ENCODE measurements around the gene TPRG1. TPM values are rescaled to one million over a fixed set of nuclear protein-coding genes. Genes with fewer than 3 reads are reported as not detected.

TPRG1 gene
- total and polyA plus RNA-seq, 2 of the 8 experiments (the other 6 are each of a cell fraction or from before 2014, with no cell fraction given), result 0.37 to 0.47 TPM

- Histone ChIP-seq H3K23ac (ENCODE audit: insufficient read length) (no peak overlapping the region), H3K4me1 (replicated peaks in 1 of 4; ENCODE audit: control insufficient read depth in 3 of 4, insufficient read depth in 4 of 4, low read length in 3 of 4) (peaks cover 2 to 11% (median 4%) of the 10 kb centered on the region in 4 experiments; a peak in 5 of 7 replicates), H2BK120ac (replicated peaks; ENCODE audit: low read depth, low read length) (no peak overlapping the region), H3K23me2 (ENCODE audit: low read depth, low read length) (no peaks in the 10 kb centered on the region), H3K9me3 (ENCODE audit: insufficient read depth in 2 of 2, low read depth in 1 of 2, low read length in 1 of 2) (no peaks in the 10 kb centered on the region), H3K79me2 (ENCODE audit: control insufficient read depth in 1 of 2, insufficient read depth in 2 of 2, low read length in 2 of 2) (no peaks in the 10 kb centered on the region), H4K20me1 (replicated peaks in 1 of 2; ENCODE audit: control insufficient read depth in 1 of 2, insufficient read depth in 2 of 2, low read length in 2 of 2) (no peaks in the 10 kb centered on the region), H2BK12ac (ENCODE audit: low read depth, low read length) (no peak overlapping the region), H3K18ac (ENCODE audit: extremely low read depth, low read length) (no peak overlapping the region), H3K56ac (replicated peaks; ENCODE audit: insufficient read length, low read depth, low read length) (no peak overlapping the region), H2BK5ac (ENCODE audit: low read depth, low read length) (no peak overlapping the region), H3K4ac (replicated peaks; ENCODE audit: insufficient read length, low read depth, low read length) (no peak overlapping the region), H3K14ac (ENCODE audit: insufficient read length) (no peak overlapping the region), H4K91ac (replicated peaks; ENCODE audit: insufficient read length, low read length) (no peak overlapping the region), H3K27me3 (replicated peaks in 1 of 4; ENCODE audit: control insufficient read depth in 3 of 4, extremely low read depth in 1 of 4, insufficient read depth in 3 of 4, low read length in 3 of 4) (no peaks in the 10 kb centered on the region), H2BK20ac (ENCODE audit: low read length) (no peak overlapping the region), H2BK15ac (ENCODE audit: low read length) (no peak overlapping the region), H3K9ac (replicated peaks in 1 of 4; ENCODE audit: extremely low read depth in 1 of 4, low read depth in 3 of 4, low read length in 3 of 4) (no peak overlapping the region), H2AFZ (ENCODE audit: low read length) (no peak overlapping the region), H3K4me2 (ENCODE audit: insufficient read depth in 1 of 2, low read depth in 2 of 2, low read length in 2 of 2) (no peak overlapping the region), H3K27ac (ENCODE audit: low read depth, low read length) (no peak overlapping the region), H4K5ac (ENCODE audit: insufficient read length, low read depth, low read length) (no peak overlapping the region), H3K36me3 (ENCODE audit: control insufficient read depth in 2 of 4, insufficient read depth in 4 of 4, low read length in 3 of 4) (no peaks in the 10 kb centered on the region; a peak in 1 of 8 replicates), H2AK5ac (ENCODE audit: low read depth, low read length) (no peak overlapping the region), H3K79me1 (ENCODE audit: low read depth, low read length) (no peaks in the 10 kb centered on the region), H3K4me3 (ENCODE audit: extremely low read depth in 1 of 4, insufficient read depth in 2 of 4, low read depth in 3 of 4, low read length in 4 of 4) (no peak overlapping the region), H4K8ac (ENCODE audit: extremely low read depth, insufficient read depth, low read length) (no peak overlapping the region)
- ChIA-PET CTCF (ENCODE audit: partially characterized antibody) (interaction anchor here (1.4 to 2.2 kb wide), 2 partner anchors 8 to 14 kb away, joined by 3 to 4 read pairs; no protein-coding TSS in a partner anchor), POLR2A (ENCODE audit: partially characterized antibody) (no interaction called here)
- WGBS, 2 experiments (ENCODE audit: extremely low coverage in 1 of 2, insufficient coverage in 1 of 2, insufficient read length in 1 of 2, insufficient replicate concordance in 2 of 2, low coverage in 1 of 2, low lambda C conversion rate in 2 of 2, missing lambda C conversion rate in 1 of 2), result 92% methylated on average over 1 of the region's 1 CpG; no CpG with 5 or more reads in 1 of the 2 experiments
- DNase-seq (ENCODE audit: low read depth in 1 of 2, low spot score in 2 of 2), result no peak
- FAIRE-seq, result no peak
- TF ChIP-seq ASH2L (IDR thresholded peaks at IDR 0.05; ENCODE audit: low read length) (no peak), JUN (IDR thresholded peaks at IDR 0.05; ENCODE audit: low read depth, low read length) (no peak), KDM1A (IDR thresholded peaks at IDR 0.05; ENCODE audit: borderline replicate concordance, low read length) (no peak), SP2 (IDR thresholded peaks at IDR 0.05; ENCODE audit: low read length) (no peak), RXRA (IDR thresholded peaks at IDR 0.05; ENCODE audit: insufficient read depth, low read depth, low read length) (no peak), MAX (IDR thresholded peaks at IDR 0.05) (no peak), CTCF (IDR thresholded peaks at IDR 0.05; ENCODE audit: control extremely low read depth in 1 of 3, insufficient read depth in 1 of 3, low read depth in 1 of 3, low read length in 3 of 3) (no peak), EP300 (IDR thresholded peaks at IDR 0.05; ENCODE audit: borderline replicate concordance in 1 of 2, low read depth in 2 of 2, low read length in 2 of 2) (no peak), CEBPB (IDR thresholded peaks at IDR 0.05; ENCODE audit: low read depth, low read length) (no peak), BCL11A (IDR thresholded peaks at IDR 0.05; ENCODE audit: low read depth in 2 of 2, low read length in 2 of 2) (no peak), SIN3A (conservative IDR thresholded peaks at IDR 0.05 in 1 of 2, IDR thresholded peaks at IDR 0.05 in 1 of 2; ENCODE audit: low read depth in 1 of 2, low read length in 2 of 2) (no peak), EGR1 (IDR thresholded peaks at IDR 0.05; ENCODE audit: borderline replicate concordance, low read depth, low read length) (no peak)
These were observed 128.6 kb downstream of the TPRG1 start for GRCh38 chr3:189300345-189300744.

Data from H1 (cell line).